K562 (cell line): ENCODE measurements around the gene C16orf90. TPM values are rescaled to one million over a fixed set of nuclear protein-coding genes. Genes with fewer than 3 reads are reported as not detected.

Source experiments
- ATAC-seq: fragments of 200-7000 bp; cut with Tn5 transposase; 3 replicates; pipeline ENCODE4 v1.9.1; 2020; ENCODE audit warnings: moderate library complexity
- BruUV-seq: library from RNA; stranded (reverse); fragments of 400-500 nt; replicated peaks from 2 replicates; lab custom pipeline; 2021; lab: Mats Ljungman, UMichigan
- CTCF ChIA-PET: fragments of 300-600 bp; formaldehyde crosslinking; extraction: SDS; loops from one replicate; lab custom pipeline; 2021; ENCODE audit warnings: low intra/inter-chr PET ratio; lab: Yijun Ruan, JAX
- POLR2A ChIA-PET: fragments of 300-600, 350-650 bp; sonication (Branson Sonifier 250); formaldehyde crosslinking; extraction: SDS; loops from one replicate; lab custom pipeline; 2021; ENCODE audit warnings: antibody characterized with exemption, inconsistent platforms; lab: Yijun Ruan, JAX
- DNase-seq, 4 experiments: peaks; one replicate each; pipeline versions ENCODE4 v3.0.0 to v3.0.0-alpha.2; 2011 to 2018; ENCODE audit warnings: low spot score in 3 of 4, mixed read lengths in 3 of 4; ENCODE audit errors: extremely low read depth in 1 of 4
- FAIRE-seq: peaks from 2 replicates; lab custom pipeline; 2011; peaks lifted over from hg19 to GRCh38; lab: Jason Lieb, UNC
- H2AFZ ChIP-seq: 2 replicates; pipeline ENCODE4 v1.6.0; 2011; ENCODE audit warnings: low read depth, low read length, control low read depth, inconsistent platforms
- H3K27ac ChIP-seq: fragments of 200-600 bp; 3 replicates; pipeline ENCODE4 v1.8.0; 2011; ENCODE audit warnings: low read depth, mild to moderate bottlenecking, control low read depth, inconsistent platforms, low read length, moderate library complexity, mixed read lengths; ENCODE audit errors: extremely low read depth
- H3K27me3 ChIP-seq, 2 experiments: fragments of 300-600 bp in 1 of 2; 2 replicates in 1 of 2; 3 replicates in 1 of 2; pipeline versions ENCODE4 v1.6.0 to v1.8.0; 2011; ENCODE audit warnings: inconsistent platforms in 2 of 2, low read length in 2 of 2, mild to moderate bottlenecking in 1 of 2, mixed read lengths in 1 of 2, moderate library complexity in 1 of 2; ENCODE audit not compliant: control insufficient read depth in 2 of 2, insufficient read depth in 2 of 2
- H3K36me3 ChIP-seq: fragments of 300-600 bp; 3 replicates; pipeline ENCODE4 v1.8.0; 2011; ENCODE audit warnings: mild to moderate bottlenecking, low read length, inconsistent platforms; ENCODE audit not compliant: control insufficient read depth, insufficient read depth
- H3K4me1 ChIP-seq, 2 experiments: fragments of 200-600 bp in 1 of 2; replicated peaks in 1 of 2; 2 replicates in 1 of 2; 3 replicates in 1 of 2; pipeline versions ENCODE4 v1.5.1 to v1.8.0; 2011; ENCODE audit warnings: inconsistent platforms in 2 of 2, low read length in 2 of 2, mild to moderate bottlenecking in 1 of 2, mixed read lengths in 1 of 2, moderate library complexity in 1 of 2; ENCODE audit not compliant: control insufficient read depth in 2 of 2, insufficient read depth in 2 of 2
- H3K4me2 ChIP-seq: 2 replicates; pipeline ENCODE4 v1.6.1; 2011; ENCODE audit warnings: low read length, control low read depth, inconsistent platforms, mixed read lengths; ENCODE audit not compliant: insufficient read depth
- H3K4me3 ChIP-seq: fragments of 200-600 bp; sonication (generic), shearing (Covaris generic); 2 replicates; pipeline ENCODE4 v1.5.1; 2016; ENCODE audit warnings: control low read depth, inconsistent platforms
- H3K79me2 ChIP-seq: fragments of 200-600 bp; 3 replicates; pipeline ENCODE4 v1.8.0; 2011; ENCODE audit warnings: low read length, inconsistent platforms; ENCODE audit not compliant: control insufficient read depth, insufficient read depth
- H3K9ac ChIP-seq, 2 experiments: 2 replicates each; pipeline versions ENCODE4 v1.6.0 to v1.6.1; 2011; ENCODE audit warnings: low read depth in 2 of 2, low read length in 2 of 2, control low read depth in 1 of 2, inconsistent platforms in 1 of 2, mild to moderate bottlenecking in 1 of 2, mixed read lengths in 1 of 2; ENCODE audit not compliant: insufficient read depth in 1 of 2
- H3K9me1 ChIP-seq: one replicate; pipeline ENCODE4 v1.6.0; 2011; ENCODE audit warnings: inconsistent platforms, mild to moderate bottlenecking, low read length, moderate library complexity; ENCODE audit not compliant: control insufficient read depth, insufficient read depth
- H3K9me3 ChIP-seq: replicated peaks from 2 replicates; pipeline ENCODE4 v1.5.1; 2011; ENCODE audit warnings: low read depth, low read length, inconsistent platforms; ENCODE audit not compliant: control insufficient read depth, insufficient read depth
- H4K20me1 ChIP-seq: replicated peaks from 2 replicates; pipeline ENCODE4 v1.6.1; 2011; ENCODE audit warnings: low read length, inconsistent platforms, mixed read lengths; ENCODE audit not compliant: control insufficient read depth, insufficient read depth
- BCL6 ChIP-seq: fragments of 250-450 bp; sonication (Bioruptor Pico); IDR thresholded peaks from 2 replicates; pipeline ENCODE4 v1.4.0; 2020
- CAMTA2 ChIP-seq: fragments of 250-450 bp; sonication (Bioruptor Pico); conservative IDR thresholded peaks from 2 replicates; pipeline ENCODE4 v1.5.1; 2022
- CEBPB ChIP-seq: fragments of 450-650 bp; IDR thresholded peaks from 2 replicates; pipeline ENCODE4 v1.6.1; 2016; ENCODE audit warnings: missing genetic modification characterization, missing compliant biosample characterization
- HNRNPK ChIP-seq: fragments of 200-400 bp; formaldehyde crosslinking; IDR thresholded peaks from one replicate; pipeline ENCODE4 v1.6.1; 2018; ENCODE audit warnings: mild to moderate bottlenecking, low read depth, low read length; ENCODE audit not compliant: poor library complexity, severe bottlenecking
- MBD2 ChIP-seq: sonication (generic); IDR thresholded peaks from 2 replicates; pipeline ENCODE4 v1.6.1; 2016; ENCODE audit warnings: low read depth, borderline replicate concordance
- ZNF3 ChIP-seq: fragments of 250-450 bp; sonication (Bioruptor Pico); IDR thresholded peaks from 2 replicates; pipeline ENCODE4 v1.5.0; 2021; ENCODE audit warnings: mild to moderate bottlenecking, moderate library complexity
- ZNF316 ChIP-seq: fragments of 450-650 bp; IDR thresholded peaks from 2 replicates; pipeline ENCODE4 v1.6.1; 2016
- WGBS: fragments of 100-300 bp; shearing (Covaris generic); methylation state at CpG from one replicate; pipeline ENCODE4 v1.1.6; 2016; ENCODE audit warnings: low coverage, mixed read lengths; ENCODE audit not compliant: insufficient coverage; ENCODE audit errors: missing lambda C conversion rate; 5-methylcytosine and 5-hydroxymethylcytosine counted together
- in situ Hi-C: fragments of 300-500 bp; cut with MboI; formaldehyde crosslinking; loops from 4 replicates; pipeline ENCODE4 v1.15.0; 2018; ENCODE audit warnings: inconsistent platforms, mixed read lengths
- intact Hi-C: fragments of 100-400 bp; cut with micrococcal nuclease; formaldehyde crosslinking; loops from 2 replicates; pipeline ENCODE4 v1.14.2; 2022
- polyA plus RNA-seq, 8 experiments: library from polyadenylated mRNA; depleted of rRNA in 4 of 8; stranded (reverse) in 5 of 8; unstranded in 3 of 8; fragments of >200 nt; fragmentation: Nextera tagmentation in 2 of 8; fragmentation: Illumina TruSeq in 1 of 8; extraction: Ambion mirVana in 2 of 8; extraction: Trizol in 1 of 8; gene quantifications; 2 replicates each; pipeline versions ENCODE4 v1.2.1 to v1.2.3, GENCODE V29; 2011 to 2014; ENCODE audit warnings: inconsistent platforms in 1 of 8, missing spikeins in 1 of 8
- total RNA-seq, 7 experiments: library from RNA; depleted of rRNA in 6 of 7; stranded (reverse); fragments of >200 nt in 6 of 7; fragmentation: Illumina TruSeq in 2 of 7; extraction: Trizol in 2 of 7; gene quantifications; 2 replicates each; pipeline versions ENCODE4 v1.2.1 to v1.2.3, GENCODE V29; 2011 to 2021; ENCODE audit warnings: low replicate concordance in 1 of 7
- TF ChIP-seq, protein P1 (sequence below): fragments of 250-450 bp; sonication (Bioruptor Pico); IDR thresholded peaks from 2 replicates; pipeline ENCODE4 v1.5.0; 2021
- TF ChIP-seq, protein P2 (sequence below): fragments of 200-800 bp; sonication (Bioruptor generic); IDR thresholded peaks from 2 replicates; pipeline ENCODE4 v1.6.1; 2017; ENCODE audit warnings: missing genetic modification characterization, missing compliant biosample characterization
- TF ChIP-seq, protein P3 (sequence below), 2 experiments: fragments of 450-650 bp in 1 of 2; sonication (generic) in 1 of 2; formaldehyde crosslinking in 1 of 2; IDR thresholded peaks in 1 of 2; conservative IDR thresholded peaks in 1 of 2; 2 replicates each; pipeline versions ENCODE4 v1.6.1 to v1.8.1; 2016 to 2023; ENCODE audit warnings: mild to moderate bottlenecking in 2 of 2, moderate library complexity in 2 of 2, inconsistent platforms in 1 of 2, missing genetic modification reagents in 1 of 2
- TF ChIP-seq, protein P4 (sequence below): fragments of 250-450 bp; sonication (Bioruptor Pico); IDR thresholded peaks from 2 replicates; pipeline ENCODE4 v1.8.0; 2022; ENCODE audit warnings: moderate library complexity, mild to moderate bottlenecking, inconsistent platforms

Gene C16orf90
- total and polyA plus RNA-seq, 9 of the 15 experiments (the other 6 are each of a cell fraction or from before 2014, with no cell fraction given): not detected

DNA sequence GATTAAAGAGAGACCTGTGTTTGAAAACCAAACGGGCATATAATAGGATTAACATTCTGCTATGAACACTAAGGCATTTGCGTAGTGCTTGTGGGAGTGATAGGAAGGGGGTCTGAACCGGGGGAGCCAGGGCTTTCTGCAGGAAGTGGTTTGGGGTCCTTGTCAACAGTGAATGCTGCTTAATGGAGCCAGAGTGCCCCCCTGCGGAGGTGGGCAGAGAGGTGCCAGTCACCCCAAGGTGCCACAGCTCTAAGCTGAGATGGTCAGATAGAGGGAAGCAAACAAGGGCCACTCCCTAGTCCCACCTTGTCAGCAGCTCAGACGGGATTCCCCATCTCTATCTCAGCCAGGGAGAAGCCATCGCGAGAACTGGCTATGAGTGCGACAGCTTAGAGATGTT, 34.1 kb downstream of the C16orf90 start:
- no TSS peak for BruUV-seq
- Histone ChIP-seq H3K27ac (no peak overlapping the region), H3K4me2 (no peak overlapping the region), H3K9me1 (no peaks in the 10 kb centered on the region), H3K79me2 (peaks cover 74% of the 10 kb centered on the region), H3K9me3 (no peaks in the 10 kb centered on the region), H3K4me3 (no peak overlapping the region), H3K36me3 (peaks cover 7% of the 10 kb centered on the region; the same call in 2 of the 3 replicates), H2AFZ (no peak overlapping the region), H4K20me1 (peaks cover 12% of the 10 kb centered on the region), H3K4me1 (peaks cover 23 to 28% of the 10 kb centered on the region in 2 experiments; a peak in 4 of 5 replicates), H3K27me3 (no peaks in the 10 kb centered on the region), H3K9ac (no peak overlapping the region)
- no peak for ATAC-seq
- CTCF ChIA-PET: no interaction called here
- DNase-seq: no peak
- POLR2A ChIA-PET: interaction anchor here (0.7 to 1.4 kb wide), 3 partner anchors 39 to 921 kb away, joined by 3 to 4 read pairs (median 3); partner anchors contain the start of genes CLUAP1 and ZNF263
- TF ChIP-seq, protein P1, sequence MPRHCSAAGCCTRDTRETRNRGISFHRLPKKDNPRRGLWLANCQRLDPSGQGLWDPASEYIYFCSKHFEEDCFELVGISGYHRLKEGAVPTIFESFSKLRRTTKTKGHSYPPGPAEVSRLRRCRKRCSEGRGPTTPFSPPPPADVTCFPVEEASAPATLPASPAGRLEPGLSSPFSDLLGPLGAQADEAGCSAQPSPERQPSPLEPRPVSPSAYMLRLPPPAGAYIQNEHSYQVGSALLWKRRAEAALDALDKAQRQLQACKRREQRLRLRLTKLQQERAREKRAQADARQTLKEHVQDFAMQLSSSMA (CRISPR knock-in tag): no peak
- TF ChIP-seq ZNF3 (no peak), CEBPB (tag) (peak; percentile 24; the same call in 1 of the 2 replicates), HNRNPK (no peak)
- intact Hi-C loops: no loop called here
- in situ Hi-C loops: no loop called here
- 68% methylated on average over 8 of the region's 8 CpGs for WGBS
- no peak for FAIRE-seq

DNA sequence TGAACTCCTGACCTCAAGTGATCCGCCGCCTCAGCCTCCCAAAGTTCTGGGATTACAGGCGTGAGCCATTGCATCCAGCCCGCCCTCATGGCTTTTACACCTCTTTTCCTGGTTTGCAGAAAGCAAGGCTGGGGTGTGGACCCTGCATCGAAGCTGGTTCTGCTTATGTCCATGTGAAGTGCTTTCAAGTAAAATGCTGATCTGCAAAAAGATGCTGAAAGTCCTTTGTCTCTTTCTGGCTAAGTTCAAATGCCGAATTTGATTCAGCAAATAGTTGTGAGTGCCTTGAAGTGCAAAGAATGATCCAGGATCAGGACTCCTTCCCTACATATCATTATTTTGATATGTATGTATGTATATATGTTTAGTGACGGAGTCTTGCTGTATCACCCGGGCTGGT, 34.7 kb downstream of the C16orf90 start:
- Histone ChIP-seq H3K4me1 (peaks cover 23 to 28% of the 10 kb centered on the region in 2 experiments; a peak in 4 of 5 replicates), H3K4me3 (no peak overlapping the region), H3K9me1 (no peaks in the 10 kb centered on the region), H4K20me1 (peaks cover 12% of the 10 kb centered on the region), H3K4me2 (no peak overlapping the region), H3K27me3 (no peaks in the 10 kb centered on the region), H3K9ac (no peak overlapping the region), H3K9me3 (no peaks in the 10 kb centered on the region), H2AFZ (no peak overlapping the region), H3K27ac (no peak overlapping the region), H3K36me3 (peaks cover 3% of the 10 kb centered on the region; the same call in 2 of the 3 replicates), H3K79me2 (peaks cover 69% of the 10 kb centered on the region)
- 85% methylated on average over 8 of the region's 8 CpGs for WGBS
- no TSS peak for BruUV-seq
- intact Hi-C loops (no loop called here), in situ Hi-C loops (no loop called here)
- ChIA-PET POLR2A (interaction anchor here (0.7 to 1.4 kb wide), 6 partner anchors 9 to 286 kb away, joined by 3 to 6 read pairs (median 4); partner anchors contain the start of genes CLUAP1 and ZNF263), CTCF (no interaction called here)
- ATAC-seq (no peak), DNase-seq (no peak), FAIRE-seq (peak; percentile 56)
- TF ChIP-seq BCL6 (CRISPR knock-in tag) (no peak), MBD2 (no peak), ZNF316 (peak; percentile 72), CAMTA2 (CRISPR knock-in tag) (no peak)
- TF ChIP-seq, protein P2, sequence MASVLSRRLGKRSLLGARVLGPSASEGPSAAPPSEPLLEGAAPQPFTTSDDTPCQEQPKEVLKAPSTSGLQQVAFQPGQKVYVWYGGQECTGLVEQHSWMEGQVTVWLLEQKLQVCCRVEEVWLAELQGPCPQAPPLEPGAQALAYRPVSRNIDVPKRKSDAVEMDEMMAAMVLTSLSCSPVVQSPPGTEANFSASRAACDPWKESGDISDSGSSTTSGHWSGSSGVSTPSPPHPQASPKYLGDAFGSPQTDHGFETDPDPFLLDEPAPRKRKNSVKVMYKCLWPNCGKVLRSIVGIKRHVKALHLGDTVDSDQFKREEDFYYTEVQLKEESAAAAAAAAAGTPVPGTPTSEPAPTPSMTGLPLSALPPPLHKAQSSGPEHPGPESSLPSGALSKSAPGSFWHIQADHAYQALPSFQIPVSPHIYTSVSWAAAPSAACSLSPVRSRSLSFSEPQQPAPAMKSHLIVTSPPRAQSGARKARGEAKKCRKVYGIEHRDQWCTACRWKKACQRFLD: 0 out of 2 replicates have a peak, but pooled peaks have one; percentile 9
- TF ChIP-seq, protein P3, sequence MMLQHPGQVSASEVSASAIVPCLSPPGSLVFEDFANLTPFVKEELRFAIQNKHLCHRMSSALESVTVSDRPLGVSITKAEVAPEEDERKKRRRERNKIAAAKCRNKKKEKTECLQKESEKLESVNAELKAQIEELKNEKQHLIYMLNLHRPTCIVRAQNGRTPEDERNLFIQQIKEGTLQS (IDR thresholded peaks at IDR 0.05): no peak
- TF ChIP-seq, protein P3 (CRISPR knock-in tag; conservative IDR thresholded peaks at IDR 0.05): no peak
- TF ChIP-seq, protein P4, sequence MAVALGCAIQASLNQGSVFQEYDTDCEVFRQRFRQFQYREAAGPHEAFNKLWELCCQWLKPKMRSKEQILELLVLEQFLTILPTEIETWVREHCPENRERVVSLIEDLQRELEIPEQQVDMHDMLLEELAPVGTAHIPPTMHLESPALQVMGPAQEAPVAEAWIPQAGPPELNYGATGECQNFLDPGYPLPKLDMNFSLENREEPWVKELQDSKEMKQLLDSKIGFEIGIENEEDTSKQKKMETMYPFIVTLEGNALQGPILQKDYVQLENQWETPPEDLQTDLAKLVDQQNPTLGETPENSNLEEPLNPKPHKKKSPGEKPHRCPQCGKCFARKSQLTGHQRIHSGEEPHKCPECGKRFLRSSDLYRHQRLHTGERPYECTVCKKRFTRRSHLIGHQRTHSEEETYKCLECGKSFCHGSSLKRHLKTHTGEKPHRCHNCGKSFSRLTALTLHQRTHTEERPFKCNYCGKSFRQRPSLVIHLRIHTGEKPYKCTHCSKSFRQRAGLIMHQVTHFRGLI (CRISPR knock-in tag): no peak
